K562 (cell line): ENCODE data around the gene HDAC9. TPM values are rescaled to one million over a fixed set of nuclear protein-coding genes. Genes with fewer than 3 reads are reported as not detected.

Experiments used
- ATAC-seq: fragments of 200-7000 bp; cut with Tn5 transposase; 3 replicates; pipeline ENCODE4 v1.9.1; 2020; ENCODE audit warnings: moderate library complexity
- BruUV-seq: library from RNA; stranded (reverse); fragments of 400-500 nt; replicated peaks from 2 replicates; lab custom pipeline; 2021; lab: Mats Ljungman, UMichigan
- CTCF ChIA-PET: fragments of 300-600 bp; formaldehyde crosslinking; extraction: SDS; loops from one replicate; lab custom pipeline; 2021; ENCODE audit warnings: low intra/inter-chr PET ratio; lab: Yijun Ruan, JAX
- POLR2A ChIA-PET: fragments of 300-600, 350-650 bp; sonication (Branson Sonifier 250); formaldehyde crosslinking; extraction: SDS; loops from one replicate; lab custom pipeline; 2021; ENCODE audit warnings: antibody characterized with exemption, inconsistent platforms; lab: Yijun Ruan, JAX
- DNase-seq, 4 experiments: peaks; one replicate each; pipeline versions ENCODE4 v3.0.0 to v3.0.0-alpha.2; 2011 to 2018; ENCODE audit warnings: low spot score in 3 of 4, mixed read lengths in 3 of 4; ENCODE audit errors: extremely low read depth in 1 of 4
- FAIRE-seq: peaks from 2 replicates; lab custom pipeline; 2011; peaks lifted over from hg19 to GRCh38; lab: Jason Lieb, UNC
- H2AFZ ChIP-seq: 2 replicates; pipeline ENCODE4 v1.6.0; 2011; ENCODE audit warnings: low read depth, low read length, control low read depth, inconsistent platforms
- H3K27ac ChIP-seq: fragments of 200-600 bp; 3 replicates; pipeline ENCODE4 v1.8.0; 2011; ENCODE audit warnings: low read depth, mild to moderate bottlenecking, control low read depth, inconsistent platforms, low read length, moderate library complexity, mixed read lengths; ENCODE audit errors: extremely low read depth
- H3K27me3 ChIP-seq, 2 experiments: fragments of 300-600 bp in 1 of 2; 2 replicates in 1 of 2; 3 replicates in 1 of 2; pipeline versions ENCODE4 v1.6.0 to v1.8.0; 2011; ENCODE audit warnings: inconsistent platforms in 2 of 2, low read length in 2 of 2, mild to moderate bottlenecking in 1 of 2, mixed read lengths in 1 of 2, moderate library complexity in 1 of 2; ENCODE audit not compliant: control insufficient read depth in 2 of 2, insufficient read depth in 2 of 2
- H3K36me3 ChIP-seq: fragments of 300-600 bp; 3 replicates; pipeline ENCODE4 v1.8.0; 2011; ENCODE audit warnings: mild to moderate bottlenecking, low read length, inconsistent platforms; ENCODE audit not compliant: control insufficient read depth, insufficient read depth
- H3K4me1 ChIP-seq, 2 experiments: fragments of 200-600 bp in 1 of 2; replicated peaks in 1 of 2; 2 replicates in 1 of 2; 3 replicates in 1 of 2; pipeline versions ENCODE4 v1.5.1 to v1.8.0; 2011; ENCODE audit warnings: inconsistent platforms in 2 of 2, low read length in 2 of 2, mild to moderate bottlenecking in 1 of 2, mixed read lengths in 1 of 2, moderate library complexity in 1 of 2; ENCODE audit not compliant: control insufficient read depth in 2 of 2, insufficient read depth in 2 of 2
- H3K4me2 ChIP-seq: 2 replicates; pipeline ENCODE4 v1.6.1; 2011; ENCODE audit warnings: low read length, control low read depth, inconsistent platforms, mixed read lengths; ENCODE audit not compliant: insufficient read depth
- H3K4me3 ChIP-seq: fragments of 200-600 bp; sonication (generic), shearing (Covaris generic); 2 replicates; pipeline ENCODE4 v1.5.1; 2016; ENCODE audit warnings: control low read depth, inconsistent platforms
- H3K79me2 ChIP-seq: fragments of 200-600 bp; 3 replicates; pipeline ENCODE4 v1.8.0; 2011; ENCODE audit warnings: low read length, inconsistent platforms; ENCODE audit not compliant: control insufficient read depth, insufficient read depth
- H3K9ac ChIP-seq, 2 experiments: 2 replicates each; pipeline versions ENCODE4 v1.6.0 to v1.6.1; 2011; ENCODE audit warnings: low read depth in 2 of 2, low read length in 2 of 2, control low read depth in 1 of 2, inconsistent platforms in 1 of 2, mild to moderate bottlenecking in 1 of 2, mixed read lengths in 1 of 2; ENCODE audit not compliant: insufficient read depth in 1 of 2
- H3K9me1 ChIP-seq: one replicate; pipeline ENCODE4 v1.6.0; 2011; ENCODE audit warnings: inconsistent platforms, mild to moderate bottlenecking, low read length, moderate library complexity; ENCODE audit not compliant: control insufficient read depth, insufficient read depth
- H3K9me3 ChIP-seq: replicated peaks from 2 replicates; pipeline ENCODE4 v1.5.1; 2011; ENCODE audit warnings: low read depth, low read length, inconsistent platforms; ENCODE audit not compliant: control insufficient read depth, insufficient read depth
- H4K20me1 ChIP-seq: replicated peaks from 2 replicates; pipeline ENCODE4 v1.6.1; 2011; ENCODE audit warnings: low read length, inconsistent platforms, mixed read lengths; ENCODE audit not compliant: control insufficient read depth, insufficient read depth
- EZH2 ChIP-seq: IDR thresholded peaks from 2 replicates; pipeline ENCODE4 v1.6.1; 2012; ENCODE audit warnings: low read depth, mild to moderate bottlenecking, inconsistent platforms, low read length, borderline replicate concordance
- FIP1L1 ChIP-seq: fragments of 200-400 bp; formaldehyde crosslinking; IDR thresholded peaks from 2 replicates; pipeline ENCODE4 v1.6.1; 2018; ENCODE audit warnings: mild to moderate bottlenecking, low read depth, low read length; ENCODE audit not compliant: poor library complexity, severe bottlenecking
- FOXK1 ChIP-seq: sonication (generic); formaldehyde crosslinking; IDR thresholded peaks from 2 replicates; pipeline ENCODE4 v1.8.0; 2022; ENCODE audit warnings: missing genetic modification reagents, mild to moderate bottlenecking, borderline replicate concordance
- HDGF ChIP-seq: fragments of 450-650 bp; IDR thresholded peaks from 2 replicates; pipeline ENCODE4 v1.6.1; 2016
- RFX1 ChIP-seq: fragments of 450-650 bp; IDR thresholded peaks from 2 replicates; pipeline ENCODE4 v1.6.1; 2016; ENCODE audit warnings: mild to moderate bottlenecking, moderate library complexity
- SMAD2 ChIP-seq: fragments of 150-350 bp; IDR thresholded peaks from 2 replicates; pipeline ENCODE4 v1.6.1; 2014; ENCODE audit warnings: low read depth, mild to moderate bottlenecking, low read length
- ZKSCAN8 ChIP-seq: fragments of 200-800 bp; sonication (Bioruptor generic); IDR thresholded peaks from 2 replicates; pipeline ENCODE4 v1.6.1; 2016; ENCODE audit warnings: missing genetic modification characterization, missing compliant biosample characterization
- ZNF224 ChIP-seq: sonication (generic); formaldehyde crosslinking; IDR thresholded peaks from 2 replicates; pipeline ENCODE4 v1.8.0; 2022; ENCODE audit warnings: mild to moderate bottlenecking, missing genetic modification reagents
- ZNF707 ChIP-seq: fragments of 250-450 bp; sonication (Bioruptor Pico); conservative IDR thresholded peaks from 2 replicates; pipeline ENCODE4 v1.8.0; 2022; ENCODE audit warnings: inconsistent platforms, mild to moderate bottlenecking, moderate library complexity
- WGBS: fragments of 100-300 bp; shearing (Covaris generic); methylation state at CpG from one replicate; pipeline ENCODE4 v1.1.6; 2016; ENCODE audit warnings: low coverage, mixed read lengths; ENCODE audit not compliant: insufficient coverage; ENCODE audit errors: missing lambda C conversion rate; 5-methylcytosine and 5-hydroxymethylcytosine counted together
- in situ Hi-C: fragments of 300-500 bp; cut with MboI; formaldehyde crosslinking; loops from 4 replicates; pipeline ENCODE4 v1.15.0; 2018; ENCODE audit warnings: inconsistent platforms, mixed read lengths
- intact Hi-C: fragments of 100-400 bp; cut with micrococcal nuclease; formaldehyde crosslinking; loops from 2 replicates; pipeline ENCODE4 v1.14.2; 2022
- polyA plus RNA-seq, 8 experiments: library from polyadenylated mRNA; depleted of rRNA in 4 of 8; stranded (reverse) in 5 of 8; unstranded in 3 of 8; fragments of >200 nt; fragmentation: Nextera tagmentation in 2 of 8; fragmentation: Illumina TruSeq in 1 of 8; extraction: Ambion mirVana in 2 of 8; extraction: Trizol in 1 of 8; gene quantifications; 2 replicates each; pipeline versions ENCODE4 v1.2.1 to v1.2.3, GENCODE V29; 2011 to 2014; ENCODE audit warnings: inconsistent platforms in 1 of 8, missing spikeins in 1 of 8
- total RNA-seq, 7 experiments: library from RNA; depleted of rRNA in 6 of 7; stranded (reverse); fragments of >200 nt in 6 of 7; fragmentation: Illumina TruSeq in 2 of 7; extraction: Trizol in 2 of 7; gene quantifications; 2 replicates each; pipeline versions ENCODE4 v1.2.1 to v1.2.3, GENCODE V29; 2011 to 2021; ENCODE audit warnings: low replicate concordance in 1 of 7
- TF ChIP-seq, protein P1 (sequence below): IDR thresholded peaks from 3 replicates; pipeline ENCODE4 v1.6.1; 2011; ENCODE audit warnings: borderline replicate concordance, mild to moderate bottlenecking, moderate library complexity; ENCODE audit not compliant: insufficient read length; ENCODE audit errors: extremely low read depth
- TF ChIP-seq, protein P2 (sequence below), 2 experiments: IDR thresholded peaks; 2 replicates each; pipeline ENCODE4 v1.6.1; 2012; ENCODE audit warnings: improper control_type of control experiment in 2 of 2, low read depth in 2 of 2, low read length in 2 of 2, borderline replicate concordance in 1 of 2

HDAC9 gene
- total and polyA plus RNA-seq, 9 of the 15 experiments (the other 6 are each of a cell fraction or from before 2014, with no cell fraction given) = 0.08 to 0.91 (median 0.33) TPM

DNA sequence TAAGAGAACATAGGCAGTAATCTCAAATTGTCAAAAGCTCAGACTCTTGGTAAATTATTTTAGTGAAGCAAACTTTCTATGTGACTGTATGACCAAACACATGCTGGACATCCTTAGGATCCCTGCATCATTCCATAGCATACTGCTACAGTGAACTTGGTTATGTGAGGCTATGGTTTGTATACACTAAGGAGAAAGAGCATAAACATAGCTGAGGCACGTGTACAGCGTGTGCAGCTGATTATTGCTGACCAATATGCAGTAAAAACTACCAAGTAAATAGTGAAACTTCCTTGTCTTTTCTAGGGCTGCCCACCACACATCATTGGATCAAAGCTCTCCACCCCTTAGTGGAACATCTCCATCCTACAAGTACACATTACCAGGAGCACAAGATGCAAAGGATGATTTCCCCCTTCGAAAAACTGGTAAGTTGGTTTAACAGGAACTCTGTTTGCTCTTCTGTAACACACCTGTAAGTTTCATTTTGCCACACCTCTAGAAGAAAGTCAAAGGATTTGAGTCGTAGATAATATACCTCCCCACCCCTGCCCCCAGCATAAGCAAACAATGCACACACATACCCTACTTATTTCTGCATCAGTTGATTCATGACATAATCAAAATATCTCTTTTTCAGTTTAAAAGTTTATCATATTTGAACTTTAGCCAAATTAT, 98.2 kb downstream of the HDAC9 start:
- no peak for ATAC-seq
- no peaks in the 10 kb centered on the region for H3K4me1 ChIP-seq
- no TSS peak for BruUV-seq
- WGBS = 0% methylated on average over 4 of the region's 4 CpGs
- no peak overlapping the region for H2AFZ ChIP-seq
- intact Hi-C loops = no loop called here
- no peaks in the 10 kb centered on the region for H4K20me1 ChIP-seq
- FAIRE-seq = no peak
- H3K79me2 ChIP-seq = no peaks in the 10 kb centered on the region
- no peaks in the 10 kb centered on the region for H3K9me1 ChIP-seq
- H3K9ac ChIP-seq = no peak overlapping the region
- H3K27ac ChIP-seq = no peak overlapping the region
- DNase-seq = no peak
- no peaks in the 10 kb centered on the region for H3K36me3 ChIP-seq
- POLR2A ChIA-PET = no interaction called here
- in situ Hi-C loops = no loop called here
- no peak overlapping the region for H3K4me2 ChIP-seq
- no peak overlapping the region for H3K4me3 ChIP-seq
- no peaks in the 10 kb centered on the region for H3K9me3 ChIP-seq
- CTCF ChIA-PET = no interaction called here
- no peaks in the 10 kb centered on the region for H3K27me3 ChIP-seq
- TF ChIP-seq FIP1L1 (no peak), RFX1 (no peak), HDGF (no peak), FOXK1 (CRISPR knock-in tag) (no peak), ZNF707 (CRISPR knock-in tag) (no peak), SMAD2 (no peak), ZKSCAN8 (CRISPR knock-in tag) (no peak), ZNF224 (no peak), EZH2 (no peak)
- TF ChIP-seq, protein P1, sequence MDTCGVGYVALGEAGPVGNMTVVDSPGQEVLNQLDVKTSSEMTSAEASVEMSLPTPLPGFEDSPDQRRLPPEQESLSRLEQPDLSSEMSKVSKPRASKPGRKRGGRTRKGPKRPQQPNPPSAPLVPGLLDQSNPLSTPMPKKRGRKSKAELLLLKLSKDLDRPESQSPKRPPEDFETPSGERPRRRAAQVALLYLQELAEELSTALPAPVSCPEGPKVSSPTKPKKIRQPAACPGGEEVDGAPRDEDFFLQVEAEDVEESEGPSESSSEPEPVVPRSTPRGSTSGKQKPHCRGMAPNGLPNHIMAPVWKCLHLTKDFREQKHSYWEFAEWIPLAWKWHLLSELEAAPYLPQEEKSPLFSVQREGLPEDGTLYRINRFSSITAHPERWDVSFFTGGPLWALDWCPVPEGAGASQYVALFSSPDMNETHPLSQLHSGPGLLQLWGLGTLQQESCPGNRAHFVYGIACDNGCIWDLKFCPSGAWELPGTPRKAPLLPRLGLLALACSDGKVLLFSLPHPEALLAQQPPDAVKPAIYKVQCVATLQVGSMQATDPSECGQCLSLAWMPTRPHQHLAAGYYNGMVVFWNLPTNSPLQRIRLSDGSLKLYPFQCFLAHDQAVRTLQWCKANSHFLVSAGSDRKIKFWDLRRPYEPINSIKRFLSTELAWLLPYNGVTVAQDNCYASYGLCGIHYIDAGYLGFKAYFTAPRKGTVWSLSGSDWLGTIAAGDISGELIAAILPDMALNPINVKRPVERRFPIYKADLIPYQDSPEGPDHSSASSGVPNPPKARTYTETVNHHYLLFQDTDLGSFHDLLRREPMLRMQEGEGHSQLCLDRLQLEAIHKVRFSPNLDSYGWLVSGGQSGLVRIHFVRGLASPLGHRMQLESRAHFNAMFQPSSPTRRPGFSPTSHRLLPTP = no peak
- TF ChIP-seq, protein P2, sequence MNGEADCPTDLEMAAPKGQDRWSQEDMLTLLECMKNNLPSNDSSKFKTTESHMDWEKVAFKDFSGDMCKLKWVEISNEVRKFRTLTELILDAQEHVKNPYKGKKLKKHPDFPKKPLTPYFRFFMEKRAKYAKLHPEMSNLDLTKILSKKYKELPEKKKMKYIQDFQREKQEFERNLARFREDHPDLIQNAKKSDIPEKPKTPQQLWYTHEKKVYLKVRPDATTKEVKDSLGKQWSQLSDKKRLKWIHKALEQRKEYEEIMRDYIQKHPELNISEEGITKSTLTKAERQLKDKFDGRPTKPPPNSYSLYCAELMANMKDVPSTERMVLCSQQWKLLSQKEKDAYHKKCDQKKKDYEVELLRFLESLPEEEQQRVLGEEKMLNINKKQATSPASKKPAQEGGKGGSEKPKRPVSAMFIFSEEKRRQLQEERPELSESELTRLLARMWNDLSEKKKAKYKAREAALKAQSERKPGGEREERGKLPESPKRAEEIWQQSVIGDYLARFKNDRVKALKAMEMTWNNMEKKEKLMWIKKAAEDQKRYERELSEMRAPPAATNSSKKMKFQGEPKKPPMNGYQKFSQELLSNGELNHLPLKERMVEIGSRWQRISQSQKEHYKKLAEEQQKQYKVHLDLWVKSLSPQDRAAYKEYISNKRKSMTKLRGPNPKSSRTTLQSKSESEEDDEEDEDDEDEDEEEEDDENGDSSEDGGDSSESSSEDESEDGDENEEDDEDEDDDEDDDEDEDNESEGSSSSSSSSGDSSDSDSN (IDR thresholded peaks at IDR 0.05; ENCODE audit: borderline replicate concordance in 1 of 2, low read depth in 2 of 2, low read length in 2 of 2) = no peak
